Glomerular visceral epithelial cell (primary cell): ENCODE results near the gene KLF13.

Source experiments
- DNase-seq: peaks from one replicate; pipeline ENCODE4 v3.0.0-alpha.2; 2016; ENCODE audit errors: extremely low spot score

Gene KLF13

DNA sequence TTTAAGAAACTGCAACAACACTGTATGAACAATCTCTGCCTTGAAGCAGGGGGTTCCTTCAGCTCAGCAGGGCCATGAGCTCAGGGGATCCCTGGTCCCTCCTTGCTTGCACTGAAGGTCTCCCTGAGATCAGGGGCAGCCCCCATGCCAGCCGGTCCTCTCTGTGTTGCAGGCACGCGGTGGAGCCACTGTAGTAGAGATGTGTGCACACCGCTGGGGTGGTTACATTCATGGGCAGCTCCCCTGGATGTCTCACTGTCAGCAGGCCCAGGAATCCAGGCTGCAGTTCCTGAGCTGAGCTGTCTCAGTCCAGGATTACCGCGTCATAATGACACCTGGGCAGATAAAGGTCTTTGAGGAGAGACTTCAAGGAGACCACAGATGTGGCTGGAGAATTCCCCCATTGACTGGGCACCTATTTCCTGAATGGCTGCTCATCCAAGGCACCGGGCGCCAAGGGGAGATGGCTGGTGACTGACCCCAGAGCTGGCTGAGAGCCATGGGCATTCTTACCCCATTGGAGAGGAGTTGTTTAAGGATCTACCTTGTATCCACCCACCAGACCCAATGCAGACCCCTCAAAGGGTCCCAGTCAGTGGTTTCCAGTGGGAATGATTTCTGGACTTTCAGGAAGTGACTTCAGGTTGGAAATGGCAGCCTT is 10.4 kb upstream of the KLF13 start:
- no peak for DNase-seq

GRCh38 chr15:31317017-31317416 is 9.6 kb upstream of the KLF13 start:
- DNase-seq: no peak

GRCh38 chr15:31317421-31318327 is 9.0 kb upstream of the KLF13 start:
- DNase-seq: no peak

DNA sequence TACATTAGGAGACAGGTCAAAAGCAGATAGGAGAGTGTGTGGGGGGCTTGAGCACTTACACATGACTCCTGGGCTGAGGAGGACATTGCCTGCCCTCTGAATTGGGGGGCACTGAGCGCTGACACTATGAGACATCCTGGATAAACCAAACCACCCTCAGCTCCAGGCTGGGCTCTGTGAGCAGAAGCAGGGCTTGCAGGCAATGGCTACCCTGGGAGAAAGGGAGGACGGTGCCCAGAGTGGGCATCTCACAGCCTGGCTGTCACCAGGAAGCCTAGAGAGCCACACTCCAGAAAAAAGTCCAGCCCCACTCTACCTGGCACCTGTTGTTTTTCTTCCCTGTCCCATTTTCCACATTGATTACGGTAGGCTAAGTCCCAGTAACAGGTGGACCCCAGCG is 8.2 kb upstream of the KLF13 start:
- DNase-seq: no peak

GRCh38 chr15:31320022-31320421 is 6.6 kb upstream of the KLF13 start:
- DNase-seq: no peak

DNA sequence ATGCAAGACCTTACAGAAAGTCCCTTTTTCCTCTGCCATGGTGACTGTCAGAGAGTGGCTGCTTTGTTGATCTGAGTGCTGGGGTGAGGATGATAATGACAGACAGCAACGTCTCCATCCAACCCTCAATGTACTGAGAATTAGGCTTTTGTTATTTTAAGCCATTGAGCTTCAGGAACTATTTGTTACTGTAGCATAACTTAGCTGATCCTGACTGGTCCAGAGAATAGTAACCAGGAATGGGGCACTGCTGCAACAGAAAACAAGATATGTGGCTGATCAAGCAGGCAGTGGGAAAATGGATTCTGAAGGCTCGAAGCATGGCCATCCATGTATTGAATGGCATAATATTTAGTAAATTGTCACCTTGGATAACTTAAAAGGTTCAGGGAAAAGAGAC is 5.2 kb upstream of the KLF13 start:
- DNase-seq: no peak

DNA sequence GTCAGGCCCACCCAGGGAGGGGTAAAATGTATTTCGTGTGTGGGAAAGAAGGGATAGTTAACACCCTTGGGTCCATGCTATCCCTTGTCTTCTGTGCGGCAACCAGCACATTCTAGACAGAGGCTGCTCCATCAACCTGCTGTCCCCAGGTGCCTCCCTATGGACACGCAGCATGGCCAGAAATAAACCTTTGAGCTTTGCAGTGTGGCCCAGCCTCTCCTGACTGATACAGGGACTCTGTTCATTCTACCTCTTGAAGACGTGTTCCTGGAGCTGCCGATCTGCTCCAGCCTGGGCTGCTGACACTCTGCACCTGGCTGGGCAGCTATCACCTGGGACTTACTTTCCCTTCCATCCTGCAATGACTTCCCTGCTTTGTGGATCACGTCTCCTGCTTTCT is 4.1 kb upstream of the KLF13 start:
- no peak for DNase-seq

DNA sequence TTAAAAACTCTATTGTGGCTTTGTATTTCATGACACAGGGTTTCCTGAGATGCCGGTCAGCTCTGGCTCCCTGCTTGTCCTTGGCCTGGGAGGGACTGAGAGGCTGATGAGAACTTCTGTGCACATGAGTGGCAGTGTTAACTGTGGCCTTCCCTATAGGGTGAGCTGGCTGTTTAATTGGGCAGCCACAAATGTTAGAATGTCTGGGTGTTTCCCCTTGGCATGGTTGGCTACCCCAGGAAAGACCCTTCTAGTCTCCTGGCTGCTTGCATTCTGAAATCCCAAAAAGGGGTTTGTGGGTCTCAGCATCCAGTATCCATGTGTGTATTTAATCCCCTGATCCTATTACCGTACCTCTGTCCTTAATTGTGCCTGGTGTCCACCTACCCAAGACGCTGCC is 3.0 kb upstream of the KLF13 start:
- DNase-seq: no peak

DNA sequence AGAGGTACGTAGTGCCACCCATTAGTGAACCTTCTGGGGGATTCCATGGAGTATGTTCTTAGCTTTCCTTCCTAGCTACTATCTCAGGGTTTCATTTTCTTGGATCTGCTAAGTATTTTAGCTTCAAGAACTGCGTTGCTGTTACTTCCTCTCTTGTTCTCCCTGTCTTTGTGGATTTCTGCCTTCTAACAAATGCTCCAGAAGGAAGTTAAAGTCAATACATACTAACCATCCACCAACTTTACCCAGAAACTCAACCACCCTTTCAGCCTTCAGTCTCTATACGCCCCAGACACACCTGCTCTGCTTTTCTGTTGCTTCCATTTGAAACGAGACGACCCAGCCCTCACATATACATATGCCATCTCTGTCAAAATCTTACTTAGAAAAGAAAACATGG is 2.4 kb upstream of the KLF13 start:
- no peak for DNase-seq

- DNase-seq: no peak
Measured at GRCh38 chr15:31324806-31325594, 1.6 kb upstream of the KLF13 start.

DNA sequence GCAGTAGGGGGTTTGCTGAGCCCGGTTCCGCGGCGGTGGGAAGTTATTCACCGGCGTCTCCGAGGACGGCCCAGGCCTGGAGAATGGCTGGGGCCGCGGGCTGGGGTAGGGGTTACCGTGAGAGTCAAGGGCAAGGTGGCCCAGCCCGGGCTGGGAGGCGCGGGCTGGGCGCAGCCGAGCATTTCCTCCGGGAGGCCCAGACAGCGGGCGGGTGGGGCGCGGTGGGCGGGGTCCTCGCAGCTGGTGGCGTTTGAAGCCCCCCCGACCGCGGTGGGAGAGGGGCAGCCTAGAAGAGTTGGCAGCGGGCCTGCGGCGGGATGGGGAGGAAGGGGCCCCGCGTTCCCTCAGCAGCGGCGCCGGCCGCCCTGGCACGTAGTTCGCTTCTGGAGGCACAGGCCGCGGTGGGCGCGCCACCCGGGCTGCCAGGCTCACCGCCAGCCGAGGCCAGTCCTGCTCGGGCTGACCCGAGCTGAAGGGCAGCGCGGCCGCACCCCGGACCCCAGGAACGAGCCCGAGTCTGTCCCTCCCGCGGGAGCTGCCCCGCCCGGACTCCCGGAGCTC is 960 bp upstream of the KLF13 start:
- no peak for DNase-seq

GRCh38 chr15:31326875-31327668 is 437 bp downstream of the KLF13 start:
- DNase-seq: no peak

DNA sequence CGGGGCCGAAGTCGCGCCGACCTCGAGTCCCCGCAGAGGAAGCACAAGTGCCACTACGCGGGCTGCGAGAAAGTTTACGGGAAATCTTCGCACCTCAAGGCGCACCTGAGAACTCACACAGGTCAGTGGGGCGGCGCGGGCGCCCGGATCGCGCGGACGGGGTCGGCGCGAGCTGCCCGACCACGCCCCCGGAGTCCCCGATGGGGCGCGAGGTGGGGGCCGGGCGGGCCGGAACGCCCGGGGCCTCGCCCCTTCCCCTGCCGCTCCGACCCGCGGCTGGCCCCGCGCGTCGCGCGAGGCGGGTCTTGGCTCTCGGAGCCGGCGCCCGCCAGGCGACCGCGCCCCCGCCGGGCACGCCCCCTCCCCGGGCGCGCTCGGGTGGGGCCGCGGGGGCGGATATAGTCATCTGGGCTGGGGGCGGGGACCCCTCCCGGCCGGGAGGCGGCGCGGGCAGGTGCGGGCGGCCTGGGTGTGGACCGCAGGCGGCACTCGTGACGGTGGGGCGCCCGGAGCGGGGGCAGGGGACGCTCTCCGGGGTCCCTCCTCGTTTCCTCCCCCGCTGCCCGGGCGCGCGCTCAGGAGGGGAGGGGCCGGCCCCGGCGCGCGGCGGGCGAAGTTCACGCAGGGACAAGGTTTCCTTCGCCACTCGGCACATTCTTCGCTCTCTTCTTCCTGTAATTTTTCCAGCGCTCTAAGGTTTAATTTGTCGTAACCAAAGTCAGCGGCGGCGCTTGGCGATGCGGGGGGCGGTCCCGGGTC is 1.2 kb downstream of the KLF13 start:
- DNase-seq: peak; percentile 59

- no peak for DNase-seq
Measured at GRCh38 chr15:31328428-31328968, 1.9 kb downstream of the KLF13 start.

GRCh38 chr15:31328969-31329639 is 2.5 kb downstream of the KLF13 start:
- DNase-seq: no peak

GRCh38 chr15:31329640-31330010 is 3.0 kb downstream of the KLF13 start:
- DNase-seq: no peak

DNA sequence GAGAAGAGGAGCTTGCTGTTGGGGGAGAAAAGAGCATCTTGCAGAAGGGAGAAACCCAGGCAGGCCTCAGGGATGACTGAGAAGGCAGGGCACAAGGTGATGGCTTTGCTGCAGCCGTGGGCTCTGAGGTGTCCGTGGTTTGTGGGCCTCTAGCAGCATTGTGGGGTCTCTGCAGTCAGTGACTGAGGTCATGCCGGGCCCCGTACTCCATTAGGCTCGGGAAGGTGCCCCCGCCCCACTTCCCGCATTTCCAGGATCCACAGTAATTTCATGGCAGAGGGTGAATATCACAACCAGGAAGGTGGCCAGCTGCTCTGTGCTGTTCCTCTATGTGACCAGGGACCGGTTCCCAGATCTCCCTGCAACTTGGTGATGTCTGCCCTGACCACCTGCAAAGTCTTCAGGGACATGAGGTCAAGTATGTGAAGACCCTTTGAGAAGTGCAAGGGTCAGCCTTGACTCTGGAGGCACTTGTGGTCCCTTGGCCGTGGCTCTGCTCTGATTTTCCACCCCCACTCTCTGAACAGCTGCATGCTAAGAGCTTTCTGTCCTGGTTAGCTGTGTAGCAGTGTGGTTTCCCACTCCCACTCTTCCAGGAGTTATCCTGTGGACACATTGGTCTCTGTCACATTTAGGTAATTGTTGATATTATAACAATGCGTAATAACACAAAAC is 3.6 kb downstream of the KLF13 start:
- DNase-seq: no peak

GRCh38 chr15:31330836-31331235 is 4.2 kb downstream of the KLF13 start:
- no peak for DNase-seq

GRCh38 chr15:31331389-31331788 is 4.8 kb downstream of the KLF13 start:
- no peak for DNase-seq
